Osteoblast (primary cell): Measurements from ENCODE around the gene SPATS2. TPM values are rescaled to one million over a fixed set of nuclear protein-coding genes. Genes with fewer than 3 reads are reported as not detected.

ENCODE experiments used
- DNase-seq: peaks from one replicate; pipeline ENCODE4 v3.0.0; 2011; ENCODE audit warnings: low spot score, mixed read lengths; ENCODE audit not compliant: insufficient read length; ENCODE audit errors: missing footprints
- H2AFZ ChIP-seq: 2 replicates; pipeline ENCODE4 v1.6.0; 2011; ENCODE audit warnings: mild to moderate bottlenecking, low read length
- H3K27ac ChIP-seq: 2 replicates; pipeline ENCODE4 v1.5.1; 2011; ENCODE audit warnings: mild to moderate bottlenecking, low read depth, low read length, moderate library complexity
- H3K27me3 ChIP-seq: 2 replicates; pipeline ENCODE4 v1.6.0; 2012; ENCODE audit warnings: mild to moderate bottlenecking, control low read depth, inconsistent platforms, low read length, moderate library complexity; ENCODE audit not compliant: insufficient read depth
- H3K36me3 ChIP-seq: 2 replicates; pipeline ENCODE4 v1.5.1; 2011; ENCODE audit warnings: mild to moderate bottlenecking, low read length, control low read depth, moderate library complexity; ENCODE audit not compliant: insufficient read depth
- H3K4me1 ChIP-seq: 2 replicates; pipeline ENCODE4 v1.5.1; 2011; ENCODE audit warnings: mild to moderate bottlenecking, low read length, control low read depth, moderate library complexity; ENCODE audit not compliant: insufficient read depth
- H3K4me2 ChIP-seq: 2 replicates; pipeline ENCODE4 v1.6.0; 2011; ENCODE audit warnings: mild to moderate bottlenecking, low read length; ENCODE audit not compliant: insufficient read depth
- H3K4me3 ChIP-seq: fragments of 200-600 bp; sonication (generic); 3 replicates; pipeline ENCODE4 v1.5.1; 2012; ENCODE audit warnings: mild to moderate bottlenecking, low read length, inconsistent platforms; ENCODE audit not compliant: insufficient read depth
- H3K79me2 ChIP-seq: 2 replicates; pipeline ENCODE4 v1.6.0; 2012; ENCODE audit warnings: mild to moderate bottlenecking, low read length, control low read depth, inconsistent platforms; ENCODE audit not compliant: insufficient read depth
- H3K9me3 ChIP-seq: 2 replicates; pipeline ENCODE4 v1.5.1; 2011; ENCODE audit warnings: low read depth, low read length, control low read depth
- H4K20me1 ChIP-seq: 2 replicates; pipeline ENCODE4 v1.6.0; 2012; ENCODE audit warnings: mild to moderate bottlenecking, low read length, control low read depth; ENCODE audit not compliant: insufficient read depth
- total RNA-seq: library from RNA; depleted of rRNA; stranded (reverse); fragments of >200 nt; gene quantifications from 2 replicates; pipeline ENCODE4 v1.2.3, GENCODE V29; 2012
- TF ChIP-seq, protein P1 (sequence below): IDR thresholded peaks from 2 replicates; pipeline ENCODE4 v1.5.1; 2011; ENCODE audit warnings: mild to moderate bottlenecking, low read depth, low read length, moderate library complexity; ENCODE audit errors: extremely low read depth

The SPATS2 gene
- total RNA-seq, 1 donor: 25.7 TPM

DNA sequence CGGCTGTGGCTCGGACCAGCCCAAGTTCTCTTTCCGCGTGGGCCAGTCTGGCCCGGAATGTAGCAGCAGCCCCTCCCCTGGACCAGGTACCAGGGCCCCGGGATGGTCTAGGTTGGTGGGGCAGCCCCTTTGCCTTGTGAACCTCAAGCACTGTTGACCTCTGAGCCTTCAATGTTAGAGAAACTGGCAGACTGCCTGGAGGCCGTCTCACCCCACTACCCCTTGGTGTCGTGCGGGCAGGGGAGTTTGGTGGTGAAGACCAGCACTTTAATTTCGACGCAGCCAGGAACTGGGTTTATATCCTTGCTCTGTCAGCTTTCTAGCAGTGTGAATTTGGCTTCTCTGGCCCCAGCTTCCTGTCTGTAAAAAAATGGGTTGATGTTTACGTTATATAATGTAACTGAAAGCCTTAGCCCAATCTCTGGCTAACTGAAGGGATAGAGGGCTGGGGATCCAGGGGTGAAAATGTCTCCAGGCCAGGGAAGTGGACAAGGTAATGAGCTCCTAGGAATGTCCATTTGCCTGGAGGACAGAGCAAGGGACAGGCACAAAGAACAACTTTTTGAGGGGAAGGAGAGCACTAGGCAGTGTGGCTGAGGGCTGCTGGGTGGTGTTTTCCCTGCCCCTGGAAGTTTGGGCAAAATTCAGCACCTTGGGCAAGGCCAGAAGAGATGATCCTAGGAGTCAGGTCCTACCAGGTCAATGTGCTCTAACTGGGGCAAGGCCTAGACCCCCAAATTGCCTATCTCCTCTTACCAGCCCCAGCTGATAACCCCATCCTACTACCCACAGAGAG lies 189.3 kb downstream of the SPATS2 start:
- no peak overlapping the region for H3K4me3 ChIP-seq
- H2AFZ ChIP-seq: no peak overlapping the region
- H3K4me2 ChIP-seq: no peak overlapping the region
- DNase-seq: peak; percentile 61
- no peaks in the 10 kb centered on the region for H3K79me2 ChIP-seq
- H3K9me3 ChIP-seq: no peaks in the 10 kb centered on the region
- TF ChIP-seq, protein P1, sequence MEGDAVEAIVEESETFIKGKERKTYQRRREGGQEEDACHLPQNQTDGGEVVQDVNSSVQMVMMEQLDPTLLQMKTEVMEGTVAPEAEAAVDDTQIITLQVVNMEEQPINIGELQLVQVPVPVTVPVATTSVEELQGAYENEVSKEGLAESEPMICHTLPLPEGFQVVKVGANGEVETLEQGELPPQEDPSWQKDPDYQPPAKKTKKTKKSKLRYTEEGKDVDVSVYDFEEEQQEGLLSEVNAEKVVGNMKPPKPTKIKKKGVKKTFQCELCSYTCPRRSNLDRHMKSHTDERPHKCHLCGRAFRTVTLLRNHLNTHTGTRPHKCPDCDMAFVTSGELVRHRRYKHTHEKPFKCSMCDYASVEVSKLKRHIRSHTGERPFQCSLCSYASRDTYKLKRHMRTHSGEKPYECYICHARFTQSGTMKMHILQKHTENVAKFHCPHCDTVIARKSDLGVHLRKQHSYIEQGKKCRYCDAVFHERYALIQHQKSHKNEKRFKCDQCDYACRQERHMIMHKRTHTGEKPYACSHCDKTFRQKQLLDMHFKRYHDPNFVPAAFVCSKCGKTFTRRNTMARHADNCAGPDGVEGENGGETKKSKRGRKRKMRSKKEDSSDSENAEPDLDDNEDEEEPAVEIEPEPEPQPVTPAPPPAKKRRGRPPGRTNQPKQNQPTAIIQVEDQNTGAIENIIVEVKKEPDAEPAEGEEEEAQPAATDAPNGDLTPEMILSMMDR: no peak
- no peaks in the 10 kb centered on the region for H4K20me1 ChIP-seq
- no peaks in the 10 kb centered on the region for H3K4me1 ChIP-seq
- no peak overlapping the region for H3K27ac ChIP-seq
- peaks cover 29% of the 10 kb centered on the region for H3K36me3 ChIP-seq
- H3K27me3 ChIP-seq: peaks cover 11% of the 10 kb centered on the region

DNA sequence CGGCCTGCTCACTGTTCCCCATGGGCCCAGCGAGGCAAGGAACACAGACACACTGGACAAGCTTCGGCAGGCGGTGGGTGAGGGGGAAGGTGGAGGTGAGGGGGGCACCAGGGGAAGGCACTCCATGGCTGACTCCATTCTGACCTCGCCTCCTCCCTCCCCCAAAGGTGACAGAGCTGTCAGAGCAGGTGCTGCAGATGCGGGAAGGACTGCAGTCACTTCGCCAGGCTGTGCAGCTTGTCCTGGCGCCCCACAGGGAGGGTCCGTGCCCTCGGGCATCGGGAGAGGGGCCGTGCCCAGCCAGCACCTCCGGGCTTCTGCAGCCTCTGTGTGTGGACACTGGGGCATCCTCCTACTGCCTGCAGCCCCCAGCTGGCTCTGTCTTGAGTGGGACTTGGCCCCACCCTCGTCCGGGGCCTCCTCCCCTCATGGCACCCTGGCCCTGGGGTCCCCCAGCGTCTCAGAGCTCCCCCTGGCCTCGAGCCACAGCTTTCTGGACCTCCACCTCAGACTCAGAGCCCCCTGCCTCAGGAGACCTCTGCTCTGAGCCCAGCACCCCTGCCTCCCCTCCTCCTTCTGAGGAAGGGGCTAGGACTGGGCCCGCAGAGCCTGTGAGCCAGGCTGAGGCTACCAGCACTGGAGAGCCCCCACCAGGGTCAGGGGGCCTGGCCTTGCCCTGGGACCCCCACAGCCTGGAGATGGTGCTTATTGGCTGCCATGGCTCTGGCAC lies 190.1 kb downstream of the SPATS2 start:
- Histone ChIP-seq H3K9me3 (no peaks in the 10 kb centered on the region), H3K4me1 (no peaks in the 10 kb centered on the region), H3K4me2 (no peak overlapping the region), H3K79me2 (no peaks in the 10 kb centered on the region), H3K4me3 (no peak overlapping the region), H2AFZ (no peak overlapping the region), H3K36me3 (peaks cover 37% of the 10 kb centered on the region), H3K27ac (no peak overlapping the region), H4K20me1 (no peaks in the 10 kb centered on the region), H3K27me3 (peaks cover 4% of the 10 kb centered on the region)
- TF ChIP-seq, protein P1: no peak
- DNase-seq: peak; percentile 3

DNA sequence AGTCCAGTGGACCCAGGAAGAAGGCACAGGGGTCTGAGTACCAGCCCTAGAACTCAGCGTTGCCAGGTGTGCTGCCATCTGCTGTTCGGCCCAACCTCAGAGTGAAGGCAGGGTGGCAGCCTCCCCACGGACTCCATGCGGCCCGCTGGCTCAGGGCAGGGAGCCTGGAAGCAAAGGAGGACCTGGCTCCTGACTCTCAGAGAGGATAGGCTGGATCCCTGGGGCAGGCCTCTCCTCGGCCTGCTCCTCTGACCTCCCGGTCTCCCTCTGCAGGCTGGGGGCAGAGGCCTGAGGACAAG lies 190.6 kb downstream of the SPATS2 start:
- TF ChIP-seq, protein P1: peak; percentile 6
- peaks cover 42% of the 10 kb centered on the region for H3K36me3 ChIP-seq
- H3K9me3 ChIP-seq: no peaks in the 10 kb centered on the region
- no peaks in the 10 kb centered on the region for H3K27me3 ChIP-seq
- H3K4me1 ChIP-seq: no peaks in the 10 kb centered on the region
- H3K4me3 ChIP-seq: no peak overlapping the region
- H2AFZ ChIP-seq: no peak overlapping the region
- H3K79me2 ChIP-seq: no peaks in the 10 kb centered on the region
- H4K20me1 ChIP-seq: no peaks in the 10 kb centered on the region
- no peak overlapping the region for H3K4me2 ChIP-seq
- peak; percentile 55 for DNase-seq
- no peak overlapping the region for H3K27ac ChIP-seq

DNA sequence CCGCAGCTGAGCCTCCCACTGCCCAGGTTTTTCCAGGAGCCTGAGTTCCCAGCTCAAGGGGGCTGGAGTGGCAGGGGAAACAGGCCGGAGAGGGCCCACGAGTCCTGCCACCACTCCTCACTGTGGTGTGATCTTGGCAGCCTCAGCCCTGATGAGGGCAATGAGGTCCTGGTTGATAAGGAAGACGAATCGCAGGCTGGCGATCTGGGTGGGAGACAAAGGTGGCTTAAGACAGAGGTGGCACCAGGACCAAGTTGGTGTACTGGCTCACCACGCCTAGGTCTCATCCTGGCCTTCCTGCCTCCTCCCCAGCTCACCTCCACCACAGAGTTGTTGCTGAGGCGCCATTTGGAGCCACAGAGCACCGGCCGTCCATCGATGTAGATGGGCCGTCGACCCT lies 191.3 kb downstream of the SPATS2 start:
- peaks cover 49% of the 10 kb centered on the region for H3K36me3 ChIP-seq
- no peak overlapping the region for H3K4me3 ChIP-seq
- no peak overlapping the region for H3K4me2 ChIP-seq
- no peaks in the 10 kb centered on the region for H3K79me2 ChIP-seq
- peak; percentile 8 for DNase-seq
- no peaks in the 10 kb centered on the region for H3K27me3 ChIP-seq
- H2AFZ ChIP-seq: no peak overlapping the region
- TF ChIP-seq, protein P1: no peak
- no peaks in the 10 kb centered on the region for H3K4me1 ChIP-seq
- H4K20me1 ChIP-seq: no peaks in the 10 kb centered on the region
- no peaks in the 10 kb centered on the region for H3K9me3 ChIP-seq
- no peak overlapping the region for H3K27ac ChIP-seq
